Thyroid gland (tissue), 4 donors: ENCODE data around the gene IL22RA1.

Experiments
- POLR2A ChIP-seq, 2 donors: fragments of 450-650 bp; IDR thresholded peaks; one replicate each; pipeline ENCODE4 v1.6.1; 2017; ENCODE audit warnings: antibody characterized with exemption in 2 of 2, mild to moderate bottlenecking in 2 of 2, moderate library complexity in 1 of 2
- TF ChIP-seq, protein P1 (sequence below), 6 experiments: fragments of 200-600 bp in 3 of 6; fragments of 450-650 bp in 3 of 6; sonication (generic) in 3 of 6; IDR thresholded peaks; one replicate each; pipeline ENCODE4 v1.5.1; 2016 to 2019; ENCODE audit warnings: antibody characterized with exemption in 6 of 6, mild to moderate bottlenecking in 2 of 6, inconsistent platforms in 1 of 6, moderate library complexity in 1 of 6

DNA sequence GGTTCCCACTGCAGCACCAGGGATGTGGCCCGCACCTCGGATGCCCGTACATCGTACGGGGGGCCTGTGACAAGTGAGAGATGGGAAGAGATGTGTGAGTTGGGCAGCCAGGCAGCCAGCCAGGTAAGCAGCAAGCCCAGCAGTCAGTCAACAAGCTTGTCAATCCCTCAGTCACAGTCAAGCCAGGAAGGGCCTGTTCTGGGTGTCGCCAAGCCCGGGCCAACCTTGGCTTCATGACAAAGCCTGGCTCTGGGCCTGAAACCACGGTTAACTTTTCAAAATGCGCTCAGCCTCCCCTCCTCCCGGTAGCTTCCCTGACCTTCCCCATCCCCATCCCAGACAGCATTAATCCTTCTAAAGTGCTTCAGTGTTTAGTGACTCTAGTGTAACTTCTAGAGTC lies 62.8 kb downstream of the IL22RA1 start:
- TF ChIP-seq, protein P1, sequence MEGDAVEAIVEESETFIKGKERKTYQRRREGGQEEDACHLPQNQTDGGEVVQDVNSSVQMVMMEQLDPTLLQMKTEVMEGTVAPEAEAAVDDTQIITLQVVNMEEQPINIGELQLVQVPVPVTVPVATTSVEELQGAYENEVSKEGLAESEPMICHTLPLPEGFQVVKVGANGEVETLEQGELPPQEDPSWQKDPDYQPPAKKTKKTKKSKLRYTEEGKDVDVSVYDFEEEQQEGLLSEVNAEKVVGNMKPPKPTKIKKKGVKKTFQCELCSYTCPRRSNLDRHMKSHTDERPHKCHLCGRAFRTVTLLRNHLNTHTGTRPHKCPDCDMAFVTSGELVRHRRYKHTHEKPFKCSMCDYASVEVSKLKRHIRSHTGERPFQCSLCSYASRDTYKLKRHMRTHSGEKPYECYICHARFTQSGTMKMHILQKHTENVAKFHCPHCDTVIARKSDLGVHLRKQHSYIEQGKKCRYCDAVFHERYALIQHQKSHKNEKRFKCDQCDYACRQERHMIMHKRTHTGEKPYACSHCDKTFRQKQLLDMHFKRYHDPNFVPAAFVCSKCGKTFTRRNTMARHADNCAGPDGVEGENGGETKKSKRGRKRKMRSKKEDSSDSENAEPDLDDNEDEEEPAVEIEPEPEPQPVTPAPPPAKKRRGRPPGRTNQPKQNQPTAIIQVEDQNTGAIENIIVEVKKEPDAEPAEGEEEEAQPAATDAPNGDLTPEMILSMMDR (IDR thresholded peaks at IDR 0.05): no peak
- no peak for TF ChIP-seq POLR2A (IDR thresholded peaks at IDR 0.05)
